Neural cell (in vitro differentiated cells): ENCODE results near the gene DAGLA. TPM values are rescaled to one million over a fixed set of nuclear protein-coding genes. Genes with fewer than 3 reads are reported as not detected.

Experiments used
- H2AFZ ChIP-seq: fragments of 200-600, 300-800 bp; sonication (generic), shearing (Covaris generic); 2 replicates; pipeline ENCODE4 v1.6.0; 2014; ENCODE audit warnings: low read depth, mild to moderate bottlenecking, antibody characterized with exemption, low read length, moderate library complexity
- H3F3A ChIP-seq: fragments of 200-600 bp; shearing (Covaris generic); 2 replicates; pipeline ENCODE4 v1.6.1; 2016; ENCODE audit warnings: mild to moderate bottlenecking, moderate library complexity, mixed read lengths, antibody characterized with exemption, low read length; ENCODE audit not compliant: insufficient read depth, poor library complexity, severe bottlenecking
- H3K27ac ChIP-seq: fragments of 200-600, 300-800 bp; sonication (generic), shearing (Covaris generic); 2 replicates; pipeline ENCODE4 v1.5.1; 2014; ENCODE audit warnings: mild to moderate bottlenecking, low read length, moderate library complexity
- H3K27me3 ChIP-seq: fragments of 300-800, 200-600 bp; sonication (generic), shearing (Covaris generic); 2 replicates; pipeline ENCODE4 v1.6.0; 2014; ENCODE audit warnings: mild to moderate bottlenecking, low read depth, low read length, moderate library complexity; ENCODE audit not compliant: insufficient read depth
- H3K36me3 ChIP-seq: fragments of 300-800, 200-600 bp; sonication (generic), shearing (Covaris generic); 2 replicates; pipeline ENCODE4 v1.5.1; 2014; ENCODE audit warnings: mild to moderate bottlenecking, antibody characterized with exemption, low read length, moderate library complexity; ENCODE audit not compliant: insufficient read depth
- H3K4me2 ChIP-seq: fragments of 300-800, 200-600 bp; sonication (generic), shearing (Covaris generic); 2 replicates; pipeline ENCODE4 v1.6.0; 2014; ENCODE audit warnings: mild to moderate bottlenecking, low read length
- H3K4me3 ChIP-seq: fragments of 300-800, 200-600 bp; sonication (generic), shearing (Covaris generic); 2 replicates; pipeline ENCODE4 v1.5.1; 2014; ENCODE audit warnings: mild to moderate bottlenecking, low read length, moderate library complexity
- H3K79me2 ChIP-seq: fragments of 200-600 bp; shearing (Covaris generic); replicated peaks from 2 replicates; pipeline ENCODE4 v1.6.0; 2014; ENCODE audit warnings: mild to moderate bottlenecking, low read length, moderate library complexity; ENCODE audit not compliant: insufficient read depth
- H3K9ac ChIP-seq: fragments of 300-800, 200-600 bp; sonication (generic), shearing (Covaris generic); 2 replicates; pipeline ENCODE4 v1.6.1; 2016; ENCODE audit warnings: mild to moderate bottlenecking, low read length, mixed read lengths
- H3K9me2 ChIP-seq: fragments of 200-600 bp; shearing (Covaris generic); 2 replicates; pipeline ENCODE4 v1.6.1; 2016; ENCODE audit warnings: mild to moderate bottlenecking, low read length, mixed read lengths; ENCODE audit not compliant: insufficient read depth
- H3K9me3 ChIP-seq: fragments of 200-600, 300-800 bp; sonication (generic), shearing (Covaris generic); 2 replicates; pipeline ENCODE4 v1.6.1; 2016; ENCODE audit warnings: mild to moderate bottlenecking, mixed run types, low read length, moderate library complexity, mixed read lengths
- H4K20me1 ChIP-seq: fragments of 200-600 bp; shearing (Covaris generic); 2 replicates; pipeline ENCODE4 v1.6.1; 2016; ENCODE audit warnings: mild to moderate bottlenecking, mixed run types; ENCODE audit not compliant: insufficient read depth
- CTCF ChIP-seq: fragments of 450-650 bp; IDR thresholded peaks from 2 replicates; pipeline ENCODE4 v1.5.1; 2014; ENCODE audit warnings: antibody characterized with exemption, mild to moderate bottlenecking, moderate library complexity; ENCODE audit not compliant: poor library complexity, severe bottlenecking
- EP300 ChIP-seq: fragments of 450-650 bp; conservative IDR thresholded peaks from 2 replicates; pipeline ENCODE4 v1.6.1; 2014; ENCODE audit warnings: antibody characterized with exemption, mild to moderate bottlenecking, moderate library complexity; ENCODE audit not compliant: poor library complexity, severe bottlenecking
- EZH2 ChIP-seq: fragments of 200-600, 300-800 bp; shearing (Covaris generic), sonication (generic); IDR thresholded peaks from 2 replicates; pipeline ENCODE4 v1.6.1; 2014; ENCODE audit warnings: antibody characterized with exemption, low read length, borderline replicate concordance, mild to moderate bottlenecking; ENCODE audit not compliant: insufficient read depth, poor library complexity, severe bottlenecking
- MXI1 ChIP-seq: fragments of 450-650 bp; conservative IDR thresholded peaks from 2 replicates; pipeline ENCODE4 v1.6.1; 2014; ENCODE audit warnings: antibody characterized with exemption, mild to moderate bottlenecking; ENCODE audit not compliant: poor library complexity, severe bottlenecking
- POLR2AphosphoS5 ChIP-seq: IDR thresholded peaks from 2 replicates; pipeline ENCODE4 v1.6.1; 2012
- RAD21 ChIP-seq: fragments of 450-650 bp; conservative IDR thresholded peaks from 2 replicates; pipeline ENCODE4 v1.6.1; 2014; ENCODE audit warnings: antibody characterized with exemption, mild to moderate bottlenecking, moderate library complexity
- REST ChIP-seq: IDR thresholded peaks from 2 replicates; pipeline ENCODE4 v1.6.1; 2012; ENCODE audit warnings: borderline replicate concordance
- SMC3 ChIP-seq: fragments of 450-650 bp; conservative IDR thresholded peaks from 2 replicates; pipeline ENCODE4 v1.6.1; 2014; ENCODE audit warnings: antibody characterized with exemption, mild to moderate bottlenecking, moderate library complexity; ENCODE audit not compliant: poor library complexity
- TAF1 ChIP-seq: IDR thresholded peaks from 2 replicates; pipeline ENCODE4 v1.6.1; 2012; ENCODE audit warnings: low read depth
- polyA plus RNA-seq: library from polyadenylated mRNA; depleted of rRNA; stranded (reverse); fragments of >200 nt; gene quantifications from 2 replicates; pipeline ENCODE4 v1.2.3, GENCODE V29; 2014

DAGLA gene
- polyA plus RNA-seq, 1 donor from 2014 or later = 4.5 TPM

DNA sequence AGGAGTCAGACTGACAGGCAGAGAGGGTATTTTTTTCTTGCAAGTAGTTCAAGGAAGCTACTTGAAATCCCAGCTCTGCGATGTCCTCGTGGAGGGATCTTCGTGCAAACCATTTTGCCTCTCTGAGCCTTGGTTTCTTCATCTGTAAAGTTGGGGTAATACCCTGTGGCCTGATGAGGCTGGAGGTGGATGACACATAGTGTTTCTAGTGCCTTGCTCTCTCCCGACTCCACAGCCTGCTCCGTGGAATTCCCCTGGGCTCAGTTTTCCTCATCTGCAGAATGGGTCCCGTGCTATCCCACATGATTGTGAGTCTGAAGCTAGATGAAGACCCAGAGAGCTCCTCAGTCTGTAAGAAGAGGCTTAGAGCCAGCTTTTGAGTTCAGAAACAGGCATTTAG lies 32.7 kb downstream of the DAGLA start:
- H3K9ac ChIP-seq = no peak overlapping the region
- H3K9me3 ChIP-seq = no peaks in the 10 kb centered on the region
- TF ChIP-seq MXI1 = no peak
- no peak for TF ChIP-seq POLR2AphosphoS5
- no peak for TF ChIP-seq TAF1
- no peak for TF ChIP-seq REST
- TF ChIP-seq CTCF = no peak
- TF ChIP-seq RAD21 = no peak
- no peak for TF ChIP-seq SMC3
- TF ChIP-seq EZH2 = no peak
- no peak for TF ChIP-seq EP300
- no peaks in the 10 kb centered on the region for H3K36me3 ChIP-seq
- H3K4me2 ChIP-seq = no peak overlapping the region
- H3K9me2 ChIP-seq = no peaks in the 10 kb centered on the region
- H3K79me2 ChIP-seq = no peaks in the 10 kb centered on the region
- no peaks in the 10 kb centered on the region for H3F3A ChIP-seq
- H3K27me3 ChIP-seq = no peaks in the 10 kb centered on the region
- no peaks in the 10 kb centered on the region for H4K20me1 ChIP-seq
- no peak overlapping the region for H3K4me3 ChIP-seq
- no peak overlapping the region for H2AFZ ChIP-seq
- H3K27ac ChIP-seq = no peak overlapping the region

- H3K9ac ChIP-seq = no peak overlapping the region
- no peak overlapping the region for H3K27ac ChIP-seq
- no peaks in the 10 kb centered on the region for H3K9me3 ChIP-seq
- no peak overlapping the region for H2AFZ ChIP-seq
- H3F3A ChIP-seq = no peaks in the 10 kb centered on the region
- H3K79me2 ChIP-seq = no peaks in the 10 kb centered on the region
- no peak for TF ChIP-seq MXI1
- no peak for TF ChIP-seq SMC3
- TF ChIP-seq REST = no peak
- TF ChIP-seq EZH2 = no peak
- no peaks in the 10 kb centered on the region for H4K20me1 ChIP-seq
- H3K4me2 ChIP-seq = no peak overlapping the region
- H3K4me3 ChIP-seq = no peak overlapping the region
- no peaks in the 10 kb centered on the region for H3K9me2 ChIP-seq
- H3K27me3 ChIP-seq = no peaks in the 10 kb centered on the region
- no peaks in the 10 kb centered on the region for H3K36me3 ChIP-seq
Observed at GRCh38 chr11:61713464-61713863, 33.3 kb downstream of the DAGLA start.
